ENCODE measurements around the gene HPCAL1. TPM values are rescaled to one million over a fixed set of nuclear protein-coding genes. Genes with fewer than 3 reads are reported as not detected.

Gene HPCAL1
- total RNA-seq, 2 donors from 2014 or later: 27.2 to 27.4 TPM

- DNase-seq (peak; percentile 34), ATAC-seq (peak; percentile 44 to 66)
- intact Hi-C loops (cut with DNase I): no loop called here
Observed at GRCh38 chr2:10267551-10268465, 34.9 kb upstream of the HPCAL1 start.

DNA sequence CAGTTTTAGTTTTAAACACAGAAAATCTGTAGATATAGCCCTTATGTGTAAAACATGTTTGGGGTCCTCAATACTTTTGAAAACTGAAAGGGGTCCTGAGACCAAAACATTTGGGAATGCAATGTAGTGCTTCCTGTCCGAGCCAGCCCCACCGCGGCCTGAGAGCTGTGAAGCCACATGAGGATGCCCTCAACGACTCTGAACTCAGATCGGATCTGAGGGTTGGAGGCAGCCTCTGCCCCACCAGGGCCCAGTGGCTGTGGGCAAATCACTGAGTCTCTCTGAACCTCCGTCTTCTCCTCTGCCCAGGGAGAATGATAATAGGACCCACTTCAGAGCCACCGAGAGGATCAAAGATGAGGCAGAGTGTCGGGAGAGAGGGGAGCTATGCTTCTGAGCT, 33.4 kb upstream of the HPCAL1 start:
- peak; percentile 9 for DNase-seq
- intact Hi-C loops (cut with DNase I): no loop called here
- no peak for ATAC-seq

- DNase-seq (no peak), ATAC-seq (no peak)
- intact Hi-C loops (cut with DNase I): no loop called here
Observed at GRCh38 chr2:10269711-10270610, 32.7 kb upstream of the HPCAL1 start.

- ATAC-seq (no peak), DNase-seq (no peak)
- intact Hi-C loops (cut with DNase I): no loop called here
Observed at GRCh38 chr2:10271509-10271908, 31.2 kb upstream of the HPCAL1 start.

- ATAC-seq (no peak), DNase-seq (no peak)
- intact Hi-C loops (cut with DNase I): no loop called here
Observed at GRCh38 chr2:10271946-10272345, 30.8 kb upstream of the HPCAL1 start.

GRCh38 chr2:10272464-10272863, 30.2 kb upstream of the HPCAL1 start:
- ATAC-seq (no peak), DNase-seq (no peak)
- intact Hi-C loops (cut with DNase I): no loop called here

DNA sequence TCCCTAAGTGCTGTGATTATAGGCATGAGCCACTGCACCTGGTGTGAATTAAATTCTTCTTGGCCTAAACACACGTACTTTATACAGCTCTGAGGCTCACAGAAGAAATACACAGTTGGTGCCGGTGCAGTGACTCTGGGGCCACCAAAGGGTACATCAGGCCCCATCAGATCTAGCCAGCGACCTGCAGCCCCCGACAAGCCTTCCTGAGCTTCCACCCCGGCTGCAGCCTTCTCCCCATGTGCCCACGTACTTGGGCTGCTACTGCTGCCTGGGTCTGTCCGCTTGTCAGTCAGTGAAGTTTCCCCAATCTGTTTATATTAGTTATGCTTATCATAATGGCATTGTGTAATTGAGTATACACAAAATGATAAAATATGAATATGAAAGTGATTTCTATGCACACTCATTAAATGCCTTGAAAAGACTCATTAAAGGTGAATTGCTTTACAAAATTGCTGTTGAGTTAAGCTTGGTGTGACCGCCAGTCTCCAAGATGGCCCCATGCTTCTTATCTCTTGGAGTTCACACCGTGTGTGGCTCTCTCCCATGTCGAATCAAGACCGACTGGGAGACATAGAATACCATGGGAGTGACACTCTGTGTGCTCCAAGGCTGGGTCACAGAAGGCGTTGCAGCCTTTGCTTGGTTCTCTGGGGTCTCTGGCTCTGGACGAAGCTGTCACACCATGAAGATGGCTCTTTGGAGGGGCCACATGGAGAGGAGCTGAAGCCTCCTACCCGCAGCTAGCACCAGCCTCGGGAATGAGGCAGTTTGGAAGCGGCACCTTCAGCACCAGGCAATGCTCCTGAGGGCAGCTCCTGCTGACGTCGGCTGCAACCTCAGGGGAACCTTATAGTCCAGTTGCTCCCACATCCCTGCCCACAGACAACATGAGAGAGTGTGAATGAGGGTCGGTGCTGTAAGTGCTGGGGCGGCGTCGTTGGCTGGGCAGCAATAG, 29.2 kb upstream of the HPCAL1 start:
- intact Hi-C loops (cut with DNase I): no loop called here
- DNase-seq (no peak), ATAC-seq (no peak)

DNA sequence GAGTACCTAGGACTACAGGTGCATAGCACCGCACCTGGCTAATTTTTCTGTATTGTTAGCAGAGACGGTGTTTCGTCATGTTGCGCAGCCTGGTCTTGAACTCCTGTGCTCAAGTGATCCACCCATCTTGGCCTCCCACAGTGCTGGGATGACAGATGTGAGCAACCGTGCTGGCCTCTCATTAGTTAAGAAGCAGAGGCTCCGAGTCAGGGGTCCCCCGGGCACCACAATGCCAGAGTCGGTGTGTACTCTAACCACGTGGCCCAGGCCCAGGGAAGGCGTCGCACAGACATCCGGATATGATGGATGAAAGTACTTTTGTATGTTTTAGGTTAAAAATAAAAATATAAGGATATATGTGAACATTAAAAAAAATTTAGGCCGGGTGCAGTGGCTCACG, 28.3 kb upstream of the HPCAL1 start:
- intact Hi-C loops (cut with DNase I): no loop called here
- ATAC-seq (no peak), DNase-seq (no peak)

DNA sequence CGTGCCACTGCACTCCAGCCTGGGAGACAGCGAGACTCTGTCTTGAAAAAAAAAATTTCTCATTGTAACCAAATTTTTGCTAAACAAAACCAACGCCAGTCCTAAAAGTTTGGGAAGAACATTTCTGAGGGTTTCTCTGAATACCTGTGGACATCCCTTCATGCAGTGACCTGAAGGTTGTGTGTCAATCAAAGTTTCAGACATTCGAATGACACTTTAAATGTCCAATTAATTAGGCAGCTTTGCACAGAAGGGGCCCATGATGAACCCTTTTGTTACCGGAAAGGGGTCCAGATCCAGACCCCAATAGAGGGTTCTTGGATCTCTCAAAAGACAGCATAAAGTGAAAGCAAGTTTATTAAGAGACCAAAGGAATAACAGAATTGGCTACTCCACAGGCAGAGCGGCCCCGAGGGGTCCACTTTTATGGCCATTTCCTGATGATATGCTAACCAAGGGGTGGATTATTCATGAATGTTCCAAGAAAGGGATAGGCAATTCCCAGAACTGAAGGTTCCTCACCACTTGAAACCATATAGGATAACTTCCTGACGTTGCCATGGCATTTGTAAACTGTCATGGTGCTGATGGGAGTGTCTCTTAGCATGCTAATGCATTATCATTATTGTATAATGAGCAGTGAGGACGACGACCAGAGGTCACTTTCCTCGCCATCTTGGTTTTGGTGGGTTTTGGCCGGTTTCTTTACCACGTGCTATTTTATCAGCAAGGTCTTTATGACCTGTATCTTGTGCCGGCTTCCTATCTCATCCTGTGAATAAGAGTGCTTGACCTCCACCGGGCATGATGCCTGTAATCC, 27.5 kb upstream of the HPCAL1 start:
- intact Hi-C loops (cut with DNase I): no loop called here
- DNase-seq: no peak
- ATAC-seq: no peak

DNA sequence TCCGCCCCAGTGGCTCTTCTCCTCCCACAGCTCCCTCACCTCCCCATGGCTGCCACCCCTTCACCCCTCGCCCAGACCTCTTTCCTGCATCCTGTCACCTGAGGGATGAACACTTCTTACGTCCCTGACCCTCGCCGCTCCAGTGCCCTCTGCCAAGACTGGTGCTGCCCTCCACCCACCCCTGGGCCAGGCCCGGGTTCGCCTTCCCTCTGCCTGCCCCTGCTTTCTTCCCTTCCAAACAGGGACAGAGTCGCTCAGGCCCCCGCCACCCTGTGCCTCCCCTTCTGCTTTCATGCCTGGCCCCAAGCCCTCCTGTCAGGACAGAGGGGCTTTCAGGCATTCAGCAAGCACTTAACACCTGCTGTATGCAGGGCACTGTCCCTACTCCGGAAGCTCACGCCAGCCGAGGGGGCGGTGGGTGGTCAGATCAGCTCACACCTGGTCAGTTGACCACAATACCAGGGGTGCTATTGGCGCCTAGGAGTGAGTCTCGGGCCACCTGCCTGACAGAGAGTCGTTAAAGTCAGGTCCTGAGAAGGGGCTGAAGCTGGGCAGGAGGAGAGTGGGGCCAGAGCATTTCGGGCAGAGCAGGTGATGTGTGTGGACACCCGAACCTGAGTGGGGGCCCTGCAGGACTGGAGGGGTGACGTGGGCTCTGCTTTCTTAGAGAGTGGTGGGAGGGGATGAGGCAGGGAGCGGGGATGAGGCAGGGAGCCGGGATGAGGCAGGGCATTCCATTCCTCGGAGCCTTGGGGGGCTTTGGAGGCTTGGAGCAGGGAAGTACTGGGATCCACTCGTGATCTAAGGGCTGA, 26.0 kb upstream of the HPCAL1 start:
- ATAC-seq (no peak), DNase-seq (peak; percentile 14)
- intact Hi-C loops (cut with DNase I): no loop called here

GRCh38 chr2:10277293-10278028, 25.2 kb upstream of the HPCAL1 start:
- ATAC-seq (peak in 1 of 2 donors; percentile 53), DNase-seq (no peak)
- intact Hi-C loops (cut with DNase I): no loop called here

GRCh38 chr2:10278029-10278762, 24.5 kb upstream of the HPCAL1 start:
- intact Hi-C loops (cut with DNase I): no loop called here
- ATAC-seq: peak; percentile 77 to 80
- peak; percentile 78 for DNase-seq

DNA sequence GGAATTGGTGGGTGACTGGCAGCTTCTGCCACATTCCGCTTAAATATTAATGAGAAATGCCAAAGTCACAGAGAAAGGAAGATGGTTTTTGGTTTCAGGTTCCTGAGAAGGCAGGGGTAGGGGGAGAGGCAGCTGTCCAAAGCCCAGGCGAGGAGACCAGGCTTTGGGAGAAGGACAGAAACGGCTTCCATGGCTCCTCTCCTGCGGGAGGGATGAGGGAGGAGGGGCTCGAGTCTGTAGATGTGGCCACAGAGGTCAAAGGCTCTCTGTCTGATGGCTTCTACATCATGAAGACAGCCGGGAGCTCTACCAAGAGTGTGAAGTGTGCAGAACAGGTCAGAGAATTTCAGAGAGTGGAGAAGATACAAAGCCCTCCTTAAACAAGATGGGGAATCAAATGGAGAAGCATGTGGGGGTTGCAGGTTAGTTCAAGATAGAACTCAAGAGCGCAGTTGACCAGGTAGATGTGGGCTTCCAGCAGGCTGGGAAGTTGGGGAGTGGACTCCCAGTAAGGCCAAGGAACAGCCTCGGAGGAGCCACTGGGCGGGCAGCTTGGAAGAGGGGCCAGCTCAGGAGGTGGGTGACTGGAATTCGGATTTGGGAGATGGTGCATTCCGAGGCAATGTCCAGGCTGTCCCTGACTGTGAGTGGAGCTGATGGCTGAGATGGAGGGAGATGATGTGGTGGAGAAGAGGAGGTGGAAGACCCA, 23.8 kb upstream of the HPCAL1 start:
- ATAC-seq: no peak
- DNase-seq: peak; percentile 22
- intact Hi-C loops (cut with DNase I): no loop called here

DNA sequence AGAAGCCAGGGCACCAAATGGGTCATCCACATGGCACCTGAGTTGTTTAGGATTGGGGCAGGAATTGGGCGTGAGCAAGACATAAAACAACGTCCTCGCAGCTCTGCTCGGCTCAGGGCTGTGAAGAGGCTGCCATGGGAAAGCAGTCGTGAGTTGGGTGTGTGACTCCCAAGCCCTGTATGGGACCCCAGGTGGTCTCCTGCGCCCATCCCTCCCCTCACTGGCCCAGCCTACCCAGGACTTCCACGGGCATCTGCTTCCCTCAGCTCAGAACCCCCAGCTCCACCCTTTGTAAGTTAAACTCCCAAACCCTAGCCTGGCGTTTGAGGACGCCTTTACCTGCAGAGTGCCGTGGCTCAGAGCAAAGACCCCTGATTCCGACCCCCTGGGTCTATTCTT, 23.2 kb upstream of the HPCAL1 start:
- DNase-seq: peak; percentile 13

DNA sequence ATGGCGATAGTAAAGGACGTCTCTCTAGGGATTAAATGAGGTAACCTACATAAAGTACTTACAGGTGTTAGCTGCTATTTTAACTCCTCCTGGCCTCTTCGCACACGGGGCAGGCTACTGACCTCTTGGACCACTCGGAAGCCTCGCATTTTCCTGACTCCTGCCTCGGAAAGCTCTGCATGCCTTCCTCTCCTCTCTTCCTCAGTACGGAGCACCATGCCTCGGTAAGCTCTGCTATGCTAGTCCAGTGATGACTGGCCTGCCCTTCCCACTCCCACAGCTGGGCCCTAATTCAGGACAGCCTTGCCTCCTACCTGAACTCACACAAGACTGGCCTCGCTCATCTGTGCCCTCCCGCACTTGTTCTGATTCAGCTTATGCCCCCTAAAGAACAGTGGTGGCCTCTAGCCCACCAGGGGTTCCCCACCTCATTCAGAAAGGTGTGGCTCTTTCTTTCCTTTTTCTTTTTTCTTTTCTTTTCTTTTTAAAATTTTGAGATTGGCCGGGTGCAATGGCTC, 22.7 kb upstream of the HPCAL1 start:
- DNase-seq: peak; percentile 3
- intact Hi-C loops (cut with DNase I): no loop called here
- ATAC-seq: no peak

More for the DNA sequence above, 23.2 kb upstream of the HPCAL1 start:
- intact Hi-C loops (cut with DNase I): no loop called here
- no peak for ATAC-seq

Data from left cardiac atrium (tissue), 4 donors.